Gastroesophageal sphincter (tissue), 4 donors: ENCODE data around the gene AURKAIP1. TPM values are rescaled to one million over a fixed set of nuclear protein-coding genes. Genes with fewer than 3 reads are reported as not detected.

Source experiments
- ATAC-seq: fragments of 150-250 bp; one replicate; pipeline ENCODE4 v1.9.1; 2016; ENCODE audit warnings: mild to moderate bottlenecking, moderate library complexity
- H3K27ac ChIP-seq, 4 donors: fragments of 200-600 bp; sonication (generic) in 3 of 4; 1 replicate in 3 of 4; 2 replicates in 1 of 4; pipeline ENCODE4 v1.5.1; 2016 to 2019
- H3K27me3 ChIP-seq: fragments of 200-600 bp; sonication (generic); one replicate; pipeline ENCODE4 v1.5.1; 2019
- H3K36me3 ChIP-seq, 2 donors: fragments of 200-600 bp; sonication (generic); one replicate each; pipeline ENCODE4 v1.5.1; 2019; ENCODE audit warnings: control low read depth in 1 of 2
- H3K4me1 ChIP-seq, 3 donors: fragments of 200-600 bp; sonication (generic); 1 replicate in 2 of 3; 2 replicates in 1 of 3; pipeline ENCODE4 v1.5.1; 2016 to 2019; ENCODE audit warnings: control low read depth in 2 of 3
- H3K4me3 ChIP-seq, 2 donors: fragments of 200-600 bp; sonication (generic); one replicate each; pipeline ENCODE4 v1.5.1; 2019; ENCODE audit warnings: mild to moderate bottlenecking in 1 of 2, moderate library complexity in 1 of 2
- H3K9me3 ChIP-seq, 3 donors: fragments of 200-600 bp; sonication (generic); one replicate each; pipeline ENCODE4 v1.5.1; 2017 to 2019; ENCODE audit warnings: control low read depth in 2 of 3
- CTCF ChIP-seq, 4 experiments: fragments of 200-600 bp in 2 of 4; fragments of 450-650 bp in 2 of 4; sonication (generic) in 1 of 4; IDR thresholded peaks; one replicate each; pipeline ENCODE4 v1.5.1; 2017 to 2019; ENCODE audit warnings: antibody characterized with exemption in 4 of 4, mild to moderate bottlenecking in 2 of 4, moderate library complexity in 2 of 4
- EP300 ChIP-seq: sonication (generic); formaldehyde crosslinking; IDR thresholded peaks from one replicate; pipeline ENCODE4 v1.6.1; 2017; ENCODE audit warnings: antibody characterized with exemption, mild to moderate bottlenecking
- POLR2A ChIP-seq, 2 donors: fragments of 450-650 bp; IDR thresholded peaks; one replicate each; pipeline ENCODE4 v1.6.1; 2017; ENCODE audit warnings: antibody characterized with exemption in 2 of 2, mild to moderate bottlenecking in 2 of 2, moderate library complexity in 1 of 2
- POLR2AphosphoS5 ChIP-seq: sonication (generic); formaldehyde crosslinking; IDR thresholded peaks from one replicate; pipeline ENCODE4 v1.6.1; 2017; ENCODE audit warnings: antibody characterized with exemption
- WGBS, 2 donors: methylation state at CpG; one replicate each; pipeline ENCODE4 v1.1.5; 2018; ENCODE audit warnings: low coverage in 1 of 2; 5-methylcytosine and 5-hydroxymethylcytosine counted together
- total RNA-seq, 4 donors: library from RNA; depleted of rRNA; stranded (reverse); fragments of >200 nt; gene quantifications; one replicate each; pipeline ENCODE4 v1.1.0, GENCODE V29; 2016

The AURKAIP1 gene
- total RNA-seq, 4 donors from 2014 or later, result 103 to 138 (median 108) TPM

GRCh38 chr1:1351511-1352427, 23.2 kb downstream of the AURKAIP1 start:
- peaks cover 0 to 76% (median 48%) of the 10 kb centered on the region in 3 donors for H3K4me1 ChIP-seq
- WGBS, 2 donors, result 43% methylated on average over 11 of the region's 29 CpGs; no CpG with 5 or more reads in 1 of the 2 donors
- no peaks in the 10 kb centered on the region for H3K9me3 ChIP-seq
- H3K27ac ChIP-seq, result peak overlapping the region in 3 of 4 donors; percentile 56 to 79 (median 72)
- no peak for TF ChIP-seq POLR2AphosphoS5
- no peak for TF ChIP-seq POLR2A (IDR thresholded peaks at IDR 0.05)
- no peak for TF ChIP-seq EP300
- TF ChIP-seq CTCF (IDR thresholded peaks at IDR 0.05), result no peak
- ATAC-seq, result peak; percentile 42
- H3K4me3 ChIP-seq, result peak overlapping the region in 1 of 2 donors; percentile 12
- peaks cover 40% of the 10 kb centered on the region for H3K27me3 ChIP-seq
- peaks cover 0 to 18% of the 10 kb centered on the region in 2 donors for H3K36me3 ChIP-seq

GRCh38 chr1:1349256-1350012, 25.6 kb downstream of the AURKAIP1 start, which contains the start of gene DVL1:
Gene DVL1 (minus strand): TSS chr1:1349418. CDS start chr1:1349065, 353 bp downstream.
- ATAC-seq, result peak; percentile 86
- Histone ChIP-seq H3K9me3 (no peaks in the 10 kb centered on the region), H3K27me3 (peaks cover 16% of the 10 kb centered on the region), H3K36me3 (peaks cover 0 to 16% of the 10 kb centered on the region in 2 donors), H3K4me3 (peak within 1 kb of the TSS; percentile 66 to 88), H3K4me1 (peaks cover 0 to 76% (median 53%) of the 10 kb centered on the region in 3 donors), H3K27ac (peak within 1 kb of the TSS; percentile 58 to 95 (median 92))
- no CpG with 5 or more reads among the region's 122 CpGs for WGBS, 2 donors
- TF ChIP-seq POLR2AphosphoS5 (no peak), CTCF (IDR thresholded peaks at IDR 0.05) (peak in 3 of 4 experiments; percentile 65 to 72 (median 67)), EP300 (no peak), POLR2A (IDR thresholded peaks at IDR 0.05) (peak; percentile 40 to 52)

- H3K36me3 ChIP-seq, result peaks cover 0 to 8% of the 10 kb centered on the region in 2 donors
- peak overlapping the region in 3 of 4 donors; percentile 81 to 94 (median 91) for H3K27ac ChIP-seq
- no CpG with 5 or more reads among the region's 109 CpGs for WGBS, 2 donors
- H3K4me3 ChIP-seq, result peak overlapping the region; percentile 46 to 88
- TF ChIP-seq POLR2A (IDR thresholded peaks at IDR 0.05) (no peak), CTCF (IDR thresholded peaks at IDR 0.05) (peak in 1 of 4 experiments; percentile 4)
- no peaks in the 10 kb centered on the region for H3K9me3 ChIP-seq
- peaks cover 8% of the 10 kb centered on the region for H3K27me3 ChIP-seq
- peak; percentile 57 for ATAC-seq
- peaks cover 0 to 76% (median 52%) of the 10 kb centered on the region in 3 donors for H3K4me1 ChIP-seq
These were observed 26.4 kb downstream of the AURKAIP1 start for GRCh38 chr1:1348420-1349255.

- peak overlapping the region; percentile 46 to 88 for H3K4me3 ChIP-seq
- peaks cover under 1% of the 10 kb centered on the region for H3K27me3 ChIP-seq
- TF ChIP-seq EP300, result no peak
- no peak for TF ChIP-seq POLR2AphosphoS5
- TF ChIP-seq CTCF (IDR thresholded peaks at IDR 0.05), result no peak
- no peak for TF ChIP-seq POLR2A (IDR thresholded peaks at IDR 0.05)
- WGBS, 2 donors, result 20% methylated on average over 1 of the region's 26 CpGs; no CpG with 5 or more reads in 1 of the 2 donors
- H3K4me1 ChIP-seq, result peaks cover 0 to 71% (median 44%) of the 10 kb centered on the region in 3 donors
- no peaks in the 10 kb centered on the region for H3K9me3 ChIP-seq
- H3K27ac ChIP-seq, result peak overlapping the region in 3 of 4 donors; percentile 81 to 94 (median 91)
- no peak for ATAC-seq
- no peaks in the 10 kb centered on the region for H3K36me3 ChIP-seq
These were observed 27.2 kb downstream of the AURKAIP1 start for GRCh38 chr1:1347663-1348419.
